Common myeloid progenitor, CD34-positive (primary cell): ENCODE results near the gene EFTUD2.

Experiments used
- CTCF ChIA-PET: fragments of 350-600 bp; sonication (Branson Sonifier 250); formaldehyde crosslinking; loops from one replicate; lab custom pipeline; 2021; ENCODE audit warnings: antibody characterized with exemption; lab: Charles Lee
- POLR2A ChIA-PET: fragments of 350-600 bp; sonication (Branson Sonifier 250); formaldehyde crosslinking; loops from one replicate; lab custom pipeline; 2021; ENCODE audit warnings: antibody characterized with exemption; lab: Charles Lee
- DNase-seq, 3 donors: peaks; one replicate each; pipeline versions ENCODE4 v3.0.0 to v3.0.0-alpha.2; 2013
- H3K27ac ChIP-seq, 2 experiments: 1 replicate in 1 of 2; 2 replicates in 1 of 2; pipeline ENCODE4 v1.7.0; 2013; ENCODE audit warnings: inconsistent platforms in 2 of 2, low read length in 2 of 2, mild to moderate bottlenecking in 2 of 2, low read depth in 1 of 2, moderate library complexity in 1 of 2; ENCODE audit not compliant: severe bottlenecking in 2 of 2, insufficient read depth in 1 of 2, poor library complexity in 1 of 2
- H3K27me3 ChIP-seq, 5 experiments: replicated peaks in 2 of 5; 1 replicate in 3 of 5; 2 replicates in 2 of 5; pipeline versions ENCODE4 v1.6.1 to v1.7.0; 2013; ENCODE audit warnings: low read length in 4 of 5, mild to moderate bottlenecking in 2 of 5, moderate library complexity in 2 of 5, inconsistent platforms in 1 of 5; ENCODE audit not compliant: insufficient read depth in 5 of 5, control insufficient read depth in 4 of 5
- H3K36me3 ChIP-seq, 4 experiments: 1 replicate in 2 of 4; 2 replicates in 2 of 4; pipeline versions ENCODE4 v1.6.1 to v1.7.0; 2013; ENCODE audit warnings: low read length in 3 of 4, control low read depth in 1 of 4, mild to moderate bottlenecking in 1 of 4; ENCODE audit not compliant: control insufficient read depth in 4 of 4, insufficient read depth in 4 of 4
- H3K4me1 ChIP-seq, 4 experiments: 1 replicate in 3 of 4; 2 replicates in 1 of 4; pipeline versions ENCODE4 v1.6.1 to v1.7.1; 2013; ENCODE audit warnings: low read length in 3 of 4, mild to moderate bottlenecking in 3 of 4, control low read depth in 1 of 4, inconsistent platforms in 1 of 4, moderate library complexity in 1 of 4; ENCODE audit not compliant: control insufficient read depth in 4 of 4, insufficient read depth in 4 of 4; ENCODE audit errors: control extremely low read depth in 1 of 4
- H3K4me3 ChIP-seq, 7 experiments: 1 replicate in 4 of 7; 2 replicates in 3 of 7; pipeline versions ENCODE4 v1.5.1 to v1.7.0; 2013; ENCODE audit warnings: mild to moderate bottlenecking in 7 of 7, low read length in 6 of 7, moderate library complexity in 6 of 7, inconsistent platforms in 2 of 7, low read depth in 2 of 7, control low read depth in 1 of 7; ENCODE audit not compliant: insufficient read depth in 4 of 7, control insufficient read depth in 1 of 7; ENCODE audit errors: extremely low read depth in 1 of 7
- H3K9me3 ChIP-seq, 5 experiments: 1 replicate in 4 of 5; 2 replicates in 1 of 5; pipeline versions ENCODE4 v1.6.1 to v1.7.1; 2013; ENCODE audit warnings: low read length in 4 of 5, mild to moderate bottlenecking in 2 of 5, inconsistent platforms in 1 of 5, low read depth in 1 of 5, moderate library complexity in 1 of 5; ENCODE audit not compliant: control insufficient read depth in 4 of 5, insufficient read depth in 2 of 5; ENCODE audit errors: control extremely low read depth in 1 of 5
- WGBS: methylation state at CpG from one replicate; pipeline ENCODE4 v1.1.5; 2013; ENCODE audit not compliant: insufficient coverage; 5-methylcytosine and 5-hydroxymethylcytosine counted together

The EFTUD2 gene

GRCh38 chr17:44854192-44854591, 45.1 kb downstream of the EFTUD2 start:
- Histone ChIP-seq H3K27me3 (no peaks in the 10 kb centered on the region), H3K27ac (no peak overlapping the region), H3K4me1 (peaks cover 0 to 2% (median 0%) of the 10 kb centered on the region in 4 experiments), H3K4me3 (no peak overlapping the region), H3K9me3 (no peaks in the 10 kb centered on the region), H3K36me3 (peaks cover 32 to 87% (median 72%) of the 10 kb centered on the region in 4 experiments)
- 95% methylated on average over 3 of the region's 5 CpGs for WGBS
- ChIA-PET CTCF (interaction anchor here (1.8 kb wide), 1 partner anchor 25 kb away, joined by 4 read pairs; no protein-coding TSS in a partner anchor), POLR2A (no interaction called here)
- DNase-seq, result no peak

- DNase-seq, result no peak
- Histone ChIP-seq H3K9me3 (no peaks in the 10 kb centered on the region), H3K36me3 (peaks cover 21 to 60% (median 49%) of the 10 kb centered on the region in 4 experiments), H3K4me3 (no peak overlapping the region), H3K4me1 (peaks cover 0 to 2% (median 0%) of the 10 kb centered on the region in 4 experiments), H3K27ac (no peak overlapping the region), H3K27me3 (no peaks in the 10 kb centered on the region)
- POLR2A ChIA-PET, result no interaction called here
- WGBS, result 96% methylated on average over 4 of the region's 5 CpGs
- CTCF ChIA-PET, result no interaction called here
Measured at GRCh38 chr17:44850612-44851011, 48.6 kb downstream of the EFTUD2 start.

GRCh38 chr17:44850025-44850424, 49.2 kb downstream of the EFTUD2 start:
- no peaks in the 10 kb centered on the region for H3K9me3 ChIP-seq
- H3K36me3 ChIP-seq, result peaks cover 20 to 56% (median 45%) of the 10 kb centered on the region in 4 experiments
- peaks cover 0 to 2% (median 0%) of the 10 kb centered on the region in 4 experiments for H3K4me1 ChIP-seq
- no peaks in the 10 kb centered on the region for H3K27me3 ChIP-seq
- ChIA-PET CTCF (no interaction called here), POLR2A (no interaction called here)
- no peak overlapping the region for H3K4me3 ChIP-seq
- no peak for DNase-seq
- H3K27ac ChIP-seq, result no peak overlapping the region
- WGBS, result 91% methylated on average over 6 of the region's 7 CpGs

GRCh38 chr17:44848961-44849489, 50.2 kb downstream of the EFTUD2 start:
- no peaks in the 10 kb centered on the region for H3K27me3 ChIP-seq
- H3K4me1 ChIP-seq, result peaks cover 0 to 2% (median 0%) of the 10 kb centered on the region in 4 experiments
- WGBS, result 95% methylated on average over 9 of the region's 12 CpGs
- H3K27ac ChIP-seq, result no peak overlapping the region
- peaks cover 16 to 46% (median 36%) of the 10 kb centered on the region in 4 experiments for H3K36me3 ChIP-seq
- ChIA-PET CTCF (no interaction called here), POLR2A (no interaction called here)
- DNase-seq, result no peak
- H3K9me3 ChIP-seq, result no peaks in the 10 kb centered on the region
- no peak overlapping the region for H3K4me3 ChIP-seq

- H3K4me1 ChIP-seq, result peaks cover 0 to 2% (median 0%) of the 10 kb centered on the region in 4 experiments
- ChIA-PET CTCF (no interaction called here), POLR2A (no interaction called here)
- peaks cover 13 to 39% (median 29%) of the 10 kb centered on the region in 4 experiments for H3K36me3 ChIP-seq
- no peak for DNase-seq
- H3K27me3 ChIP-seq, result no peaks in the 10 kb centered on the region
- WGBS, result 92% methylated on average over 4 of the region's 6 CpGs
- no peak overlapping the region for H3K4me3 ChIP-seq
- no peaks in the 10 kb centered on the region for H3K9me3 ChIP-seq
- H3K27ac ChIP-seq, result no peak overlapping the region
Measured at GRCh38 chr17:44848257-44848795, 50.9 kb downstream of the EFTUD2 start.

- peaks cover 0 to 2% (median 0%) of the 10 kb centered on the region in 5 experiments for H3K27me3 ChIP-seq
- no peak for DNase-seq
- peaks cover 12 to 34% (median 23%) of the 10 kb centered on the region in 4 experiments for H3K36me3 ChIP-seq
- no peaks in the 10 kb centered on the region for H3K9me3 ChIP-seq
- 100% methylated on average over 1 of the region's 2 CpGs for WGBS
- H3K27ac ChIP-seq, result no peak within 1 kb of the TSS
- peaks cover 0 to 2% (median 0%) of the 10 kb centered on the region in 4 experiments for H3K4me1 ChIP-seq
- CTCF ChIA-PET, result interaction anchor here (1.0 to 1.2 kb wide), 2 partner anchors 15 to 17 kb away, joined by 3 read pairs; no protein-coding TSS in a partner anchor
- POLR2A ChIA-PET, result no interaction called here
- no peak within 1 kb of the TSS for H3K4me3 ChIP-seq
Measured at GRCh38 chr17:44847586-44847985, 51.7 kb downstream of the EFTUD2 start, which contains the start of gene HIGD1B. TSS of gene HIGD1B (plus strand) at chr17:44847883. CDS start at chr17:44848153, 270 bp downstream.

- Histone ChIP-seq H3K27ac (no peak overlapping the region), H3K27me3 (peaks cover 0 to 3% (median 0%) of the 10 kb centered on the region in 5 experiments), H3K9me3 (no peaks in the 10 kb centered on the region), H3K36me3 (peaks cover 6 to 24% (median 14%) of the 10 kb centered on the region in 4 experiments), H3K4me3 (no peak overlapping the region), H3K4me1 (peaks cover 0 to 2% (median 0%) of the 10 kb centered on the region in 4 experiments)
- 87% methylated on average over 7 of the region's 8 CpGs for WGBS
- ChIA-PET POLR2A (no interaction called here), CTCF (interaction anchor here (1.2 to 1.3 kb wide), 2 partner anchors 18 to 69 kb away, joined by 3 read pairs; no protein-coding TSS in a partner anchor)
- DNase-seq, result no peak
Measured at GRCh38 chr17:44846206-44846605, 53.0 kb downstream of the EFTUD2 start.
